Neural progenitor cell (in vitro differentiated cells): ENCODE results near the gene LMLN.

Source experiments
- EZH2 ChIP-seq: fragments of 200-600 bp; sonication (generic); IDR thresholded peaks from 2 replicates; pipeline ENCODE4 v1.6.1; 2017; ENCODE audit warnings: antibody characterized with exemption, mild to moderate bottlenecking, moderate library complexity
- TF ChIP-seq, protein P1 (sequence below): fragments of 200-600 bp; sonication (generic); IDR thresholded peaks from 2 replicates; pipeline ENCODE4 v1.5.1; 2017; ENCODE audit warnings: antibody characterized with exemption, mild to moderate bottlenecking

DNA sequence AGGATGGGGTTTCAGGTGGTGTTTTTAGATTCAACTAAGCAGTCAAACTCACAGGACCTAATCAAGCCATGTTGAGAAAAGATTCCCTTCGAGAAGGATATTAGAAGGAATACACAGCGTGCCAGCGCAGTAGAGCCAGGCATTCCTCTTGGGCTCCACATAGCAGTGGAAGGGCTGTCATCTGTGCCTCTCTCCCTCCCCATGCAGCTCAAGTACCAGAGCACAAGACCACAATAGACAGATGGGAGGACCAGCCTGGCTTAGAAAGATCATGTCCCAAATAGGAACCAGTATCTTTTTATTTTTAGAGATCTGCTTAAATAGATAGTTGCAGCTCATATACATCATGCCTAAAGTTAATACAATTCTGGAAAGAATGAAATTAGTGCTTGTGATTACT, 37.9 kb downstream of the LMLN start:
- TF ChIP-seq, protein P1, sequence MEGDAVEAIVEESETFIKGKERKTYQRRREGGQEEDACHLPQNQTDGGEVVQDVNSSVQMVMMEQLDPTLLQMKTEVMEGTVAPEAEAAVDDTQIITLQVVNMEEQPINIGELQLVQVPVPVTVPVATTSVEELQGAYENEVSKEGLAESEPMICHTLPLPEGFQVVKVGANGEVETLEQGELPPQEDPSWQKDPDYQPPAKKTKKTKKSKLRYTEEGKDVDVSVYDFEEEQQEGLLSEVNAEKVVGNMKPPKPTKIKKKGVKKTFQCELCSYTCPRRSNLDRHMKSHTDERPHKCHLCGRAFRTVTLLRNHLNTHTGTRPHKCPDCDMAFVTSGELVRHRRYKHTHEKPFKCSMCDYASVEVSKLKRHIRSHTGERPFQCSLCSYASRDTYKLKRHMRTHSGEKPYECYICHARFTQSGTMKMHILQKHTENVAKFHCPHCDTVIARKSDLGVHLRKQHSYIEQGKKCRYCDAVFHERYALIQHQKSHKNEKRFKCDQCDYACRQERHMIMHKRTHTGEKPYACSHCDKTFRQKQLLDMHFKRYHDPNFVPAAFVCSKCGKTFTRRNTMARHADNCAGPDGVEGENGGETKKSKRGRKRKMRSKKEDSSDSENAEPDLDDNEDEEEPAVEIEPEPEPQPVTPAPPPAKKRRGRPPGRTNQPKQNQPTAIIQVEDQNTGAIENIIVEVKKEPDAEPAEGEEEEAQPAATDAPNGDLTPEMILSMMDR: no peak
- TF ChIP-seq EZH2: no peak
